ENCODE data around the gene RPS19BP1. TPM values are rescaled to one million over a fixed set of nuclear protein-coding genes. Genes with fewer than 3 reads are reported as not detected.

The RPS19BP1 gene
- total and polyA plus RNA-seq, 2 donors = 114 to 127 TPM

GRCh38 chr22:39575552-39575825 lies 42.9 kb upstream of the RPS19BP1 start:
- Histone ChIP-seq H3K4me3 (ENCODE audit: low read length in 2 of 2) (no peak overlapping the region), H3K27ac (ENCODE audit: low read depth in 1 of 2, low read length in 1 of 2) (no peak overlapping the region), H3K27me3 (ENCODE audit: control insufficient read depth in 2 of 2, insufficient read depth in 1 of 2, low read length in 1 of 2) (peaks cover 0 to 67% of the 10 kb centered on the region in 2 donors), H3K4me1 (ENCODE audit: control insufficient read depth in 2 of 2, insufficient read depth in 2 of 2, low read length in 2 of 2) (no peaks in the 10 kb centered on the region), H3K36me3 (ENCODE audit: control insufficient read depth in 2 of 2, insufficient read depth in 2 of 2, low read length in 1 of 2) (no peaks in the 10 kb centered on the region), H3K9me3 (ENCODE audit: control insufficient read depth in 2 of 2, insufficient read depth in 1 of 2, low read length in 1 of 2) (no peaks in the 10 kb centered on the region)
- 97% methylated on average over 2 of the region's 2 CpGs for WGBS
- DNase-seq (ENCODE audit: low read depth in 6 of 9, low spot score in 9 of 9) = no peak

DNA sequence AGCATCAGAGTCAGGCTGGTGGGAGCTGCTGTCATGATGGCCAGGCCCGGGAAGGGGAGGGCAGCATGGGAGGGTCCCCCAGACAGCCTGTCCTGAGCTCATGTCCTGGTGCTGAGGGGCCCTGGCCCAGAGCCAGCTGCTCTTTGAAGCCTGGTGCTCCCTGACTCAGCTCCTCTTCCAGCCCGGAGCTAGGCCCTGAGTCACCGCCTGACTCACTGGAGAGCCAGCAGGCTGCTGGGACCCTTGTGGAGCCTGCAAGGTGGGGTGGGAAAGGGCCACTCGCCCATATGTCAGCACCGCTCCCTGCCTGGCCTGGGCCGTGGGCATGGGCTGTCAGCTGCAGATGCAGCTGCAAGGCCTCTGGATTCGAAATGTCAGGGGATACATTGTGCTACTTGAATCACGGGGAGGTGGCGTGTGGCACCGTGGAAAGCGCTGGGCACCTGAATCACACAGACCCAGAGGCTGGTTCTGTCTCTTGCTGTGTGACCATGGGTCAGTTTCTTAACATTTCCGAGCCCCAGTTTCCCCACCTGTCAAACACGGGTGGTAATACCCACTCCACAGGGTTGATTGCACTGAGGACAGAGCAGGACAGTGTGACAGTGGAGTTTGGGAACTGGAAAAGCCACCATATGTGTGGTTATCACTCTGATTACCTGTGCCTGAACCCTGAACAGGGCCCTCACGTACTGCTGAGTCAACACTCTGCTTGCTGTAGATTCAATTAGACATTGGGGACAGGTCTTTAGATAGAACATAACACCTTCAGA lies 42.4 kb upstream of the RPS19BP1 start:
- Histone ChIP-seq H3K27ac (ENCODE audit: low read depth in 1 of 2, low read length in 1 of 2) (no peak overlapping the region), H3K36me3 (ENCODE audit: control insufficient read depth in 2 of 2, insufficient read depth in 2 of 2, low read length in 1 of 2) (no peaks in the 10 kb centered on the region), H3K9me3 (ENCODE audit: control insufficient read depth in 2 of 2, insufficient read depth in 1 of 2, low read length in 1 of 2) (no peaks in the 10 kb centered on the region), H3K27me3 (ENCODE audit: control insufficient read depth in 2 of 2, insufficient read depth in 1 of 2, low read length in 1 of 2) (peaks cover 0 to 62% of the 10 kb centered on the region in 2 donors), H3K4me1 (ENCODE audit: control insufficient read depth in 2 of 2, insufficient read depth in 2 of 2, low read length in 2 of 2) (no peaks in the 10 kb centered on the region), H3K4me3 (ENCODE audit: low read length in 2 of 2) (no peak overlapping the region)
- DNase-seq (ENCODE audit: low read depth in 6 of 9, low spot score in 9 of 9) = no peak
- WGBS = 94% methylated on average over 14 of the region's 14 CpGs

DNA sequence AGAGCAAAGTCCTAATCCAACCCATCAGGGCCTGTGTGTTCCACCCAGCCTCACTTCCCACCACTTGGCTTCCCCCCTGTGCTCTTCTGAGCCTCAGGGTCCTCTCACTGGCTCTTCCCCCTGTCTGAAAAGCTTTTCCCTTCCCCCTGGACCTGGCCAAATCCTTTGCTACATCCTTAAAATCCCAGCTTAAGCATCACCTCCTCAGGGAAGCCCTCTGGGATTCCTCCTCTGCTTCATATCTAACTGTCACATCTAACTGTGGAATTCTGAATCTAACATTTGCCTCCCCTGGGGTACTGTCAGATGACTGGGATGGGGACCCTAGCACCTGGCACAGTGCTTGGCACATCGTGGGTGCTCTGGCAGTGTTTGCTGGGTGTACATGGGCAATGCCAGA lies 39.0 kb upstream of the RPS19BP1 start:
- Histone ChIP-seq H3K9me3 (ENCODE audit: control insufficient read depth in 2 of 2, insufficient read depth in 1 of 2, low read length in 1 of 2) (no peaks in the 10 kb centered on the region), H3K27ac (ENCODE audit: low read depth in 1 of 2, low read length in 1 of 2) (no peak overlapping the region), H3K36me3 (ENCODE audit: control insufficient read depth in 2 of 2, insufficient read depth in 2 of 2, low read length in 1 of 2) (no peaks in the 10 kb centered on the region), H3K27me3 (ENCODE audit: control insufficient read depth in 2 of 2, insufficient read depth in 1 of 2, low read length in 1 of 2) (peaks cover 0 to 36% of the 10 kb centered on the region in 2 donors), H3K4me3 (ENCODE audit: low read length in 2 of 2) (no peak overlapping the region), H3K4me1 (ENCODE audit: control insufficient read depth in 2 of 2, insufficient read depth in 2 of 2, low read length in 2 of 2) (peaks cover 7 to 17% of the 10 kb centered on the region in 2 donors)
- 86% methylated on average over 1 of the region's 1 CpG for WGBS
- no peak for DNase-seq (ENCODE audit: low read depth in 6 of 9, low spot score in 9 of 9)

DNA sequence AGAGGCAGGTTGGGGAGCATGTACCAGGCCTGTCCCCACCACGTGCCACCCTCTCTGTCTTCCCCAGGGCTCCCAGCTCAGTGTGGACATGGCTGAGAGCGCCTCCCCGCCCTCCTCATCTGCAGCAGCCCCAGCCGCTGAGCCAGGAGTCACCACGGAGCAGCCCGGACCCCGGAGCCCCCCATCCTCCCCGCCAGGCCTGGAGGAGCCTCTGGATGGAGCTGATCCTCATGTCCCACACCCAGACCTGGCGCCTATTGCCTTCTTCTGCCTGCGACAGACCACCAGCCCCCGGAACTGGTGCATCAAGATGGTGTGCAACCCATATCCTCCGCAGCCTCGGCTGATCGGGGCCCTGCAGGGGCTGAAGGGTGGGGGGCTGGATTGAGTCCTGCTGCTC lies 38.1 kb upstream of the RPS19BP1 start, which contains the start of gene CACNA1I:
CACNA1I (plus strand) TSS at position 89 of the 400 bp plus-strand sequence; CDS start at position 89, 0 bp downstream.
- 89% methylated on average over 14 of the region's 14 CpGs for WGBS
- Histone ChIP-seq H3K27ac (ENCODE audit: low read depth in 1 of 2, low read length in 1 of 2) (no peak within 1 kb of the TSS), H3K4me1 (ENCODE audit: control insufficient read depth in 2 of 2, insufficient read depth in 2 of 2, low read length in 2 of 2) (peaks cover 7 to 17% of the 10 kb centered on the region in 2 donors), H3K27me3 (ENCODE audit: control insufficient read depth in 2 of 2, insufficient read depth in 1 of 2, low read length in 1 of 2) (peaks cover 0 to 28% of the 10 kb centered on the region in 2 donors), H3K4me3 (ENCODE audit: low read length in 2 of 2) (no peak within 1 kb of the TSS), H3K36me3 (ENCODE audit: control insufficient read depth in 2 of 2, insufficient read depth in 2 of 2, low read length in 1 of 2) (no peaks in the 10 kb centered on the region), H3K9me3 (ENCODE audit: control insufficient read depth in 2 of 2, insufficient read depth in 1 of 2, low read length in 1 of 2) (no peaks in the 10 kb centered on the region)
- no peak for DNase-seq (ENCODE audit: low read depth in 6 of 9, low spot score in 9 of 9)

GRCh38 chr22:39570226-39570625 lies 37.7 kb upstream of the RPS19BP1 start:
- Histone ChIP-seq H3K27me3 (ENCODE audit: control insufficient read depth in 2 of 2, insufficient read depth in 1 of 2, low read length in 1 of 2) (peaks cover 0 to 25% of the 10 kb centered on the region in 2 donors), H3K27ac (ENCODE audit: low read depth in 1 of 2, low read length in 1 of 2) (no peak overlapping the region), H3K4me1 (ENCODE audit: control insufficient read depth in 2 of 2, insufficient read depth in 2 of 2, low read length in 2 of 2) (peaks cover 7 to 17% of the 10 kb centered on the region in 2 donors), H3K4me3 (ENCODE audit: low read length in 2 of 2) (no peak overlapping the region), H3K36me3 (ENCODE audit: control insufficient read depth in 2 of 2, insufficient read depth in 2 of 2, low read length in 1 of 2) (no peaks in the 10 kb centered on the region), H3K9me3 (ENCODE audit: control insufficient read depth in 2 of 2, insufficient read depth in 1 of 2, low read length in 1 of 2) (no peaks in the 10 kb centered on the region)
- DNase-seq (ENCODE audit: low read depth in 6 of 9, low spot score in 9 of 9) = no peak
- 90% methylated on average over 3 of the region's 3 CpGs for WGBS

GRCh38 chr22:39569066-39569465 lies 36.5 kb upstream of the RPS19BP1 start:
- Histone ChIP-seq H3K4me3 (ENCODE audit: low read length in 2 of 2) (no peak overlapping the region), H3K9me3 (ENCODE audit: control insufficient read depth in 2 of 2, insufficient read depth in 1 of 2, low read length in 1 of 2) (no peaks in the 10 kb centered on the region), H3K27me3 (ENCODE audit: control insufficient read depth in 2 of 2, insufficient read depth in 1 of 2, low read length in 1 of 2) (peaks cover 0 to 21% of the 10 kb centered on the region in 2 donors), H3K4me1 (ENCODE audit: control insufficient read depth in 2 of 2, insufficient read depth in 2 of 2, low read length in 2 of 2) (peaks cover 7 to 17% of the 10 kb centered on the region in 2 donors), H3K27ac (ENCODE audit: low read depth in 1 of 2, low read length in 1 of 2) (no peak overlapping the region), H3K36me3 (ENCODE audit: control insufficient read depth in 2 of 2, insufficient read depth in 2 of 2, low read length in 1 of 2) (no peaks in the 10 kb centered on the region)
- DNase-seq (ENCODE audit: low read depth in 6 of 9, low spot score in 9 of 9) = no peak
- WGBS = 98% methylated on average over 7 of the region's 7 CpGs

DNA sequence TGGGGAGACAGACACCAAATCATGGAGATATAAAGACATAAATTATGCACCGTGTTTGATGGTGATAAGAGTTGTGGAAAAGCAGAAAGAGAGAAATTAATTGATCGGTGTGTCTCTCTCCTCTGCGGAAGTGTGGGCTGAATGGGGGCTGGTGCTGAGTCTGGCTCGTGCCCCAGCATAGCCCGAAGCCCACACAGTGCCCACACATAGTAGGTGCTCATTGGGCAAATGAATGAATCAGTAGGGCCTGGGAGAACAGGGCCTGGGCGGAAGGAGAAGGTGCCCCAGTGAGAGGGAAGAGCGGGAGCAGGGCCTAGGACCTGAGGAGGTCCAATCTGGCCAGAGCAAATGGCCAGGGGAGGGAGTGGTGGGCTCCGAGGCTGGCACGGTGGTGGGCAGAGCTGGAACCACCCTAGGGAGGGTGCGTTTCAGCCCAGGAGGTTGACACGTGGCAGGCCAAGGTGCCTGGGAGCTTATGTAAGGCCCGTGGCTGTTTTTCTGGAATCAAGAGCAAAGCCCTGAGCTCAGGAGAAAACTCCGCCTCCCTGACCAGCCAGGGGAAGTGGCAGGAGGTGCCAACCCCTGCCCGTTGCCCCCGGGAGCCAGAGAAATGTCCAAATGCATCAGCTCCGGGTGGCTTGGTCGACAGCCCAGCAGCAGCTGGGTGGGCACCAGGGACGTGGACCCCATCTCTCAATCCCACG lies 35.9 kb upstream of the RPS19BP1 start:
- no peaks in the 10 kb centered on the region for H3K36me3 ChIP-seq (ENCODE audit: control insufficient read depth in 2 of 2, insufficient read depth in 2 of 2, low read length in 1 of 2)
- no peaks in the 10 kb centered on the region for H3K9me3 ChIP-seq (ENCODE audit: control insufficient read depth in 2 of 2, insufficient read depth in 1 of 2, low read length in 1 of 2)
- 90% methylated on average over 19 of the region's 19 CpGs for WGBS
- H3K27me3 ChIP-seq (ENCODE audit: control insufficient read depth in 2 of 2, insufficient read depth in 1 of 2, low read length in 1 of 2) = peaks cover 0 to 18% of the 10 kb centered on the region in 2 donors
- no peak overlapping the region for H3K27ac ChIP-seq (ENCODE audit: low read depth in 1 of 2, low read length in 1 of 2)
- H3K4me3 ChIP-seq (ENCODE audit: low read length in 2 of 2) = no peak overlapping the region
- H3K4me1 ChIP-seq (ENCODE audit: control insufficient read depth in 2 of 2, insufficient read depth in 2 of 2, low read length in 2 of 2) = peaks cover 7 to 17% of the 10 kb centered on the region in 2 donors
- no peak for DNase-seq (ENCODE audit: low read depth in 6 of 9, low spot score in 9 of 9)

DNA sequence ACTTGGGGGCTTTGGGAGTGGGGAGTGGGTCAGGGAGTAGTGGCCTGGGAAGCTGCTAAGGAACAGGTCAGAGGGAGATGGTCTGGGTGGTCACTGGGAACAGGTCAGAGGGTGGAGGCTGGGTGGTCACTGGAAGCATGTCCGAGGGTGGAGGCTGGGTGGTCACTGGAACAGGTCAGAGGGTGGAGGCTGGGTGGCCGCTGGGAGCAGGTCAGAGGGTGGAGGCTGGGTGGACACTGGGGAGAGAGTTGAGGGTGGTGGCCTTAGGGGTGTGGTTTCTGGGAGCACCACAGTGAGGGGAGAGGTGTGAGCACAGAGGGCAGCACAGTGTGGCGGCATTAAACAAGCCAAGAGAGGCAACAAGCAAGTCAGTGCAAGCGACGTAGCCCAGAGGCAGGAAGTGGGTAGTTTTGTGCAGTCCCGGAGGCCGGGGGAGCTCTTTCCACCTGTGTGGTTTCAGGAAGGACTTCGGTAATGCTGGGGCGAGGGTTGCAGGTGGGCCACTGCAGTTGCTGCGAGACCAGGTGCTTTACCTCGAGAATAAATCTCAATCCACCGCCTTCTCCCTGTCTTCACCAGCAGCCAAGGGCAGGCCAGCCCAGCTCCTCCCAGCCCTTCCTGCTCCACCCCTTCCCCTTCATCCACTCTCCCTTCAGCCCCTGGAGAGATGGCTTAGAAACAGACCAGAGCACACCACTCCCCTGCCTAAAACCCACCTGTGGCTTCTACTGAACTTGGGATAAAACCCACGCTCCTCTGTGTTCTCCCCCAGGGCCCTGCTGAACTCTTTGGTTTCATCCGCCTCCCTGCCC lies 34.8 kb upstream of the RPS19BP1 start:
- H3K27me3 ChIP-seq (ENCODE audit: control insufficient read depth in 2 of 2, insufficient read depth in 1 of 2, low read length in 1 of 2) = peaks cover 0 to 24% of the 10 kb centered on the region in 2 donors
- peak overlapping the region in 1 of 2 donors; percentile 9 for H3K27ac ChIP-seq (ENCODE audit: low read depth in 1 of 2, low read length in 1 of 2)
- H3K36me3 ChIP-seq (ENCODE audit: control insufficient read depth in 2 of 2, insufficient read depth in 2 of 2, low read length in 1 of 2) = no peaks in the 10 kb centered on the region
- DNase-seq (ENCODE audit: low read depth in 6 of 9, low spot score in 9 of 9) = peak in 8 of 9 donors; percentile 21 to 81 (median 49)
- H3K9me3 ChIP-seq (ENCODE audit: control insufficient read depth in 2 of 2, insufficient read depth in 1 of 2, low read length in 1 of 2) = no peaks in the 10 kb centered on the region
- H3K4me3 ChIP-seq (ENCODE audit: low read length in 2 of 2) = no peak overlapping the region
- H3K4me1 ChIP-seq (ENCODE audit: control insufficient read depth in 2 of 2, insufficient read depth in 2 of 2, low read length in 2 of 2) = peaks cover 7 to 22% of the 10 kb centered on the region in 2 donors
- 25% methylated on average over 14 of the region's 14 CpGs for WGBS

All from thymus (tissue), 11 donors.